Measurements from ENCODE around the gene ROR1. TPM values are rescaled to one million over a fixed set of nuclear protein-coding genes. Genes with fewer than 3 reads are reported as not detected.
"Not testable (repeated sequence)": the region's sequence is repeated elsewhere in the genome, so short reads cannot be mapped to it uniquely, and the experiment has no call there.

The ROR1 gene
- polyA plus RNA-seq, 3 donors, result 30.6 to 39.3 (median 35.7) TPM

DNA sequence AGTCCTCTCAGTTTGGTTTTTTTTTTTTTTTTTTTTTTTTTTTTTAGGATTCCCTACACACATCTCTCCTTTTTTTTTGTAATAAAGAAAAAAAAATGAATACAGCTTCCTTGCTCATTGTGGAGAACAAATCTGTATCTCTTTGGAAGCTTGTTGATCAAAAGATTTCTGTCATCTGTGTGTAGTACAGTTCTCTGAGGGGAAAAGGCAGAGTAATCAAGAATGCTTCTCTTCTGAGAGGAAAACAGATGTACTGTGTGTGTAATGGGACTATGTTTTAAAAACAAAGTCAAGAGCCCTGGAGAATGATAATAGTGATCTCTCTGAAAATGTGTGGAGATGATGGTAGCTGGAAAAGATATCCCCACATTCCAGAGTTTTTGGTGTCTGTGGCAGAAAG, 16.5 kb upstream of the ROR1 start:
- DNase-seq (ENCODE audit: low read depth in 3 of 3, low spot score in 2 of 3), result no peak

DNA sequence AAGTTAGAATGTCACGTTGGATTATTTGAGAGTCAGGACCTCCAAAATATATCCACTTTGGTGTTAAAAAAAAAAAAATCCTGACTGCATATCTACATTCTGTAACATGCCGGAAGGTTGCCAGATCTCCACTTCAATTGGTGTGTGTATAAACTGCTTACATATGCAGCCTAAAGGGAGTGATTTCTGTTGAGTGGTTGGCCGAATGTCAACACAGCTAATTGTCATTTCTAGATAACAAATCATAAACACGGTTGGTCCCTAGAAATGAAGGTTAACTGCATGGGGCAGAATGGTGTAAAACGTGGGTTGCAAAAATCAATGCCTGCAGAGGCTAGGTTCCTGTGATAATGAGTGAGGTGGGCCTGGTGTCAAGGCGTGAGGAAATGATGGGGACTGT, 15.0 kb upstream of the ROR1 start:
- DNase-seq (ENCODE audit: low read depth in 3 of 3, low spot score in 2 of 3), result no peak

DNA sequence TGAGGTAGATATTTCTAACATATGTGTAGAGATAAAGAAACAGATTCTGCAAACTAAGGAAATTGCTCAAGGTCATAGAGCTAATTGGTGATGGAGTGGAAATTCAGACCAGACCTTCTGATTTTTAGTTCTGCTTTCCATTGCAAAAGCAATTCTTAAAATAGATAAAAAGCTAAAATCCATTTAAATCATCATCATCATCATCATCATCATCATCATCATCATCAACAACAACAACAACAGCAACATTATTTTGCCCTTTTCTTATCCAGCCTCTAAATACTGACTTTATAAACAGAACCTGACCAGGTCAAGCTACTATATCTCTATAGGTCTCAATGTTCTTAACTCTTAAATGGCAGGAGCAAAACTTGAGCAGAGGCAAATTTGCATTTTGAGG, 14.0 kb upstream of the ROR1 start:
- no peak for DNase-seq (ENCODE audit: low read depth in 3 of 3, low spot score in 2 of 3)

DNA sequence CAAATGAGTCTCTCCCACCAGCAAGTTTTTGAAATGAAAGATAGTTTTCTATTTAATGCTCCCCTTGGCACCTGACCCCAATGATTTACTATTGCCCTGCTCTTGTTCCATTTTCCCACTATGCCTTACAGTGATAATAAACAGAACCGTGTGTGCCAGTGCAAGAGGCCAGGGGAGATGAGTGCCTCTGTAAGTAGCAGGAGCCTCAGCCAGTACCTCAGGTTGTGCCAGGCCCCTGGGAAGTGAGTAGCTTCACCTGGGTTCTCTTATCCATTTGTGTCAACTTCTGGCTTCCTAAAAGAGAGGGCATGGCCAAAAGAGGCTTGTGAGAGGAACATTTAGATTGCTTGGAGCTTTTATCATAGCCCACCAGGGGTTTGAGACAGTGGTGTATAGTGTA, 3.4 kb upstream of the ROR1 start:
- DNase-seq (ENCODE audit: low read depth in 3 of 3, low spot score in 2 of 3), result no peak

DNA sequence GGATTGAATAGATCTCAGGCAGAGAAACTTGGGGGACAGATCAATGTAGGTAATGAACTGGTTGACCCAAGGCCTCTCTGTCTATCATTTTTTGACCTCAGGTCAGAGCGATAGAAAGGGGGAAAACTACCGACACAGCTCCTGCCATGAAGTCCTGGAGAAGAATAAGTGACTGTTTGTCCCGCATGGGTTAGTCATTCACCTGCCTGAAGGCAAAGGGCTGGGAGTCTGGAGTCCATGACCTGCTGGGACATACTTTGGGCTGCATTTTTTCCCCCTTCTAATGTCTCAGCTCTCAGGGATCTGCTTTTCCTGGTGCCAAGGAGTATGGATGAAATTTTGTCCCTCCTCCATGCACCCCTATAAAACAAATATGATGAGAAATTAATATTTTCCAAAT, 1.6 kb upstream of the ROR1 start:
- DNase-seq (ENCODE audit: low read depth in 3 of 3, low spot score in 2 of 3), result no peak

DNA sequence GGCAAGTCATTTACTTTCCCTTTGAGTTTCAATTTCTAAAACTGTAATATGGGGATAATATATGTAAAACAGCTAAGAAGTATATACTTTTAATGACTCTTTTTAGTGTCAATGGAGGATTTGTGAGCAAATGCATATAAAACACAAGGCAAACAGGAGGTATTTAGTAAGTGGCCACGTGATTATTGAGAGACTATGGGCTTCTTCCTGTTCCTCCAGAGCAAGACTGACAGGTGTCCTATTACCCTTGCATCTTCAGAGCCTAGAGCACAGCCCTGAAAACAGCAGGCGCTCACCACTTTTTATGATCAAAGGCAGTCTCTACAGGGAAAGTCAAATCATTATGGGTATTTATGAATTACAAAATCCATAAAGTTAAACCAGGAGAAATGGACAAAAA, 941 bp upstream of the ROR1 start:
- DNase-seq (ENCODE audit: low read depth in 3 of 3, low spot score in 2 of 3), result no peak

DNA sequence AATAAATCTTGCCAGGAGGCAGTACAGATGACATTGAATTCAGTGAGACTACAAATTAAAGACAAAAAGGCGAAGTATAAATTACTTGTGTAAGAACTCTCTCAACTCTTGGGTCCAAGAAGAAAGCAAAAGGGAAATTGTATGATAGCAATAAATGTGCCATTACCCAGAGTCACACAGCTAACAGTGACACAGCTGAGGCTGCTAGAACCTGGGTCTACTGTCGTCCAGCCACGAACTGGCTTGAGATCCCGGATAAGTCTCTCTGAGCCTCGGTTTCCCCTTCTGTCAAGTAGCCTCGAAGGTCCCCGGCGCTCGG, 362 bp upstream of the ROR1 start:
- no peak for DNase-seq (ENCODE audit: low read depth in 3 of 3, low spot score in 2 of 3)

DNA sequence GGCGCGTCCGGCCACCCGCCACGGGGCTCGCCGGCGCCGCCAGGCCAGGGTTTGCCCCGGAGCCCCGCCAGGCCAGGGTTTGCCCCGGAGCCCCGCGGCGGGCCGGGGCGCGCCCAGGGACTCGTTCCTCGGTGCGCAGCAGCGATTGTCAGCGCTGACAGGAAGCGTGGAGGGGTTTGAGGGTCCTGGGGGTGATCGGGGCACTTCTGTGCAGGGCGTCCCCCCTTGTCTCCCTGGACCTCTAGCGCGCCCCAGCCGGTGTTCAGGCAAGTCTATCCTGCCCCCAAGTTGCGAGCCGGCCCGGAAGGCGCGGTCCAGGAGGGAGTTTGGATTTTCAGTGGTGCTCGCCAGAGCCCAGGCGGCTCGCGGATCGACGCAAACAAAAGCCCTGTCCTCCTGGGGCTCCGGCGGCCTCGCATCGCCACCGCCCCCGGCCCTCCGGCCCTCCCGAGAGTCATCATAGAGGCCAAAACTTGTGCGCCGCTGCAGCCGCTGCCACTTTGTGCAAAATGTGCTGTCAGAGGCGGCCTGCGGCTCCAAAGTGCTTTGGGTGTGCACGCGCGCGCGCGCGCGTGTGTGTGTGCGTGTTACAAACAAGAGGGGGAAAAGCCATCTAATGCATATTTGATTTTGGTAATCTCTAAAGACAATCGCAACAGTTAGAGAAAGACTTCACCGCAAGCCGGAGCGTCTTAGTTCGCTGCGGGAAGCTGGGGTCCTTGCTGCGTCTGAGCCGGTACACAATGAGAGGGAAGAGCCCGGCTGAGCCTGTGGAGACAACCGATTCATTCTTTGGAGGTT, 1.0 kb downstream of the ROR1 start:
- DNase-seq (ENCODE audit: low read depth in 3 of 3, low spot score in 2 of 3), result peak; percentile 51 to 54 (median 51)

DNA sequence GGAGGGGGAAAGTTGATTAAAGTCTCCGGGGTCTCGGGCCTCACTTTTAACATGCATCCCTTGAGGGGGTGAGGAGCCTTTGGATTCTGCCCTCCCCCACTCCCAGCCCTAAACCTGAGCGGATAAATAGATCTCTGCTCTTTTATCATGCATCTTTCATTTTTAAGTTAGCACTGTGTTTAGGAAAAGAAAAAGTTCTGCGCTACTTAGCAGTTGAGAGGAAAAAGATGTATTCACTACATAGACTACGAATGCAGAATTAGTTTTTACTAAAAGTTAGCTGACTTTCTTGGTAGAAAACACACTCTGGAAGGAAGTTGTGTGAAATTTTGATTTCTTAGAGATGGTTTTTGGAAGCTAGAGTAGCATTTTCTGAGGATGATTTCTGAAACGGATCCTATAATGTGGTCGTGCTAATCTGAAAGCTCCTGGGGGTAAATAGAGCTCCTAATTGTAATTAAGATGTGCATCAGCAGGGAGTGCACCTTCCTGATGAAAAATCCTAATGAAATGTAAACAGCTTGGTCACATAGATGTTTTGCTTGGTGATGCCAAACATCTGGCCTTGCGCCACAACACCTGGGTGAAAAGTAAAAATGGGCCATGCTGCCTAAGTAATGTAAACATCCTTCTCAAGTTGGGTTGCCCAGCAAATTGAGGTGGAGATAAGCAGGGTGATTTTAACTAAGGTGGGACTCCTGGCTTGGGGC, 1.8 kb downstream of the ROR1 start:
- DNase-seq (ENCODE audit: low read depth in 3 of 3, low spot score in 2 of 3), result no peak

DNA sequence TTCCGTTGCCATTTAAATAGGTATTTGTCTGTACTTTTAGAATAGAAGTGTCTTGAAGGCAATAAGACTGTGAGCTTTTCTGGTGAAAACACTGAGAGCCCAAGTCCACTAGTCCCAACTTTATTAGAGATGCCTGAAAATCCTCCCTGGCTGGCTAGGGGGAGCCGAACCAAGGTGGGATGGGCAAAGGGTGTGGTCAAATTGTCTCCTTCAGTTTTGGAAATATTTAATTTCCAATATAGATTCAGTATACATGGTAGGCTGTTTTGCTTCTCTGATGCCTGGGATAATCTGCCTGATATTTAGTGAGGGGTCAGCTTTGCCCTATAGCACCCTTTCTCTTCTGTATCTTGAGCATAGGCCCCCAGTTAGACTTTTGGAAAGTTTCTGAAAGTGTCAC, 3.5 kb downstream of the ROR1 start:
- no peak for DNase-seq (ENCODE audit: low read depth in 3 of 3, low spot score in 2 of 3)

DNA sequence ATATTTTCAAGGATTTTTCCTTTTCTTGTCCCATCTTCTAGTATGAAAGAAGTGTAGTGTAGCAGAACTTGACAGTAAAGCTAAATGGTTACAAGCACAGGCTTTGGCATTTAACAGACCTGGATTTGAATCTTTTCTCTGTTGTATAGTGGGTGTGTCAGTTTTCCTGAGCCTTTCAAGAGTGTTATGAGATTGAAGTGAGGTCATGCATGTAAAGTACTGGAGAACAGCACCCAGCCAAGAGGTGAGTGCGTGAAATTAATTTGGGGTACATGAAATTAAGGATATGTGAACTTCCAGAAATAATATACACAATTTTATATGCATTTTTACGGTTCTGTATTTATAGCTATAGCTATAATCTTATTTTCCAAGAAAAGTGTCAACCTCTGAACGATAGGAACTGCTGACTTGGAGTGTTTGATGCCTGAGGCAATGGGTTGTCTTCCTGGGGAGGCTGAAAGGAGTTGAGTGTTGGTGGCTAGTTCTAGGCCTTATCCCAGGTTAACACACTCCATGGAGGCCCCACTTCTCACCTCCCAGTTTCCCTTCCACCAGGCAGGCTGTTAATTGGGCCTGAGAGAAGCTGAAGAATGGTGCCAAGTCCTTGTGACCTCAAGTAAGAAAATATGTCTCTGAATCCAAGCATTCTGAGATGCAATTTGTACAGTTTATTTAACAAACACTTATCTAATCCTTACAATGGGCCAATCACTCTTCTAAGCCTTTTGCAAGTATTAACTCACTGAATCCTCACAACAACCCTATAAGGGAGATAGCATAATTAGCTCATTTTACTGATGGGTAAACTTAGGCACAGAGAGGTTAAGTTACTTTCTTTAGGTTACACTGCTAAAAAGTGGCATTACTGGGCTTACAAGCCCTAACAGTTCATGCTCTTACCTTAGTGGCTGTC, 4.4 kb downstream of the ROR1 start:
- DNase-seq (ENCODE audit: low read depth in 3 of 3, low spot score in 2 of 3), result no peak

DNA sequence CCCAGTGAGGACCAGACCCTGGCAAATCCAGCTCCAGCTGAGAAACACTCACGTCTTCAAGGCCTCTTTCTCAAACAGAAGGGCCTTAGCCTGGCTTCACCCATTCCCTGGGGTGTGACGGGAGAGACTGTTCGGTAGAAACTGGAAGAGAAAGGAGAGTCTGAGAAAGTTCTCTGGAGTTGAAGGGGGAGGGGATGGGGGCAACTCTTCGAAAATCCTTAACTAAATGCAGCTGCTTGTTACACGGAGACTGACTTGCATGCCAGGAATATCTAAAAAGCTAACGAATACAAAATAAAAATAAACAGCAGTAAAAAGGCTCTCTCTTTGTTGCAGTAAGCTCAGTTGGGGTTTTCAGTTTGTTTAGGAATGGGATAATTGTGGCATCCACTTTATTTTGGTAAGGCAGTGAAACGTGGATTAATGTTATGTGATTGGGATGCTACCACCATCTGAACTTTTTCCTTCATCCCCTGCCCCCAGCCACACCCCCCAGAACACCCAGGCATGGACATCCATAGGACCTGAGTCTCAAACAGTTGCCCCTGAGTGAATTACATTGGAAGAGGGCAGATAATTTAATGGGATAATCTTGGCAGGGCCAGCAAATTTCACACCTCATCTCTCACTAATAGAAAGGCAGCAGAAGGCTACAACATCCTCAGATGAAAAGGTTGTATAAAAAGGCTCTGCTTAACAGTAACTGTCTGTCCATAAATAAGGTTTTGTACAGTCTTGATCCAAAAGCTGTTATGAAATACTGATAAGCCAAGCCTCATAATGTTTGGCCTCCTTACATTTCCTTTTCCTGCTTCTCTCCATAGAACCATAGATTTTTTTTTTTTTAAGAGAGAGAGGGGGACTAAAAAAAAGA, 5.8 kb downstream of the ROR1 start:
- DNase-seq (ENCODE audit: low read depth in 3 of 3, low spot score in 2 of 3), result no peak

DNA sequence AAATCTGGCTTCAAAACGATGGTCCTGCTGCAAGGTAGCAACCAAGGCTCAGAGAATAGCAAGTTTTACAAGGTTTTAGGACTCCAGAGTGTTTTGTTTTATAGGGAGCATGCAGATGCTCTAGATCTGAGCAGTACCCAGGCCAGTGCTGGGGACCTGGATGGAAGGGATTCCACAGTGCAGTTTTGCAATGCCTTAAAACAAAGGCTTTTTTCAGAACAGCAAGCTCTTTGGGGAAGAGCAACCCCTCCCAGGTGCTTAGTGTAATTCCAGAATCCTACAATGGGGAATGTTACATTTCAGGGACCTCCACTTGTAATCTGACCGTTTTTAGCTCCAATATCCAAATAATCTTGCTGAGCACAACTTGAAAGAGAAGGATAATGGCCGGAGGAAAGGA, 6.7 kb downstream of the ROR1 start:
- no peak for DNase-seq (ENCODE audit: low read depth in 3 of 3, low spot score in 2 of 3)

DNA sequence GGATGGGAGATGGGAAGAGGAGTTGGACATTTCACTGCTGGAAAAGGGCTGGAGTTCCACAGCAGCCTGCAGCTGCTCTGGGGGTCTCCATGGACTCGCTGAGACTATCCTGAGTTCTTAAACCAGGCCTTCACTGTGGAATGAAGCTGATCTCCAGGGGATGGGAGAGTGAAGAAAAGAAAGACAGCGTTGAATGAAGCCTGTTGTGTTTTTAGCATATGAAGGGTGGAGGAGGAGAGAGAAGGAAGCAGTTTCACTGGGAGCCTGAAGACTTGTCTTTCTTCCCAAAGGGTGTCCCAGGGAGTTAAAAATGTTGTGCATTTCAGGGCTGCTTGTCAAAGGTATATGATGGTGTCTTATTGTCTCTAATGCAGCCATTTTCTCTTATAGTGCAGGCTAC, 9.2 kb downstream of the ROR1 start:
- no peak for DNase-seq (ENCODE audit: low read depth in 3 of 3, low spot score in 2 of 3)

DNA sequence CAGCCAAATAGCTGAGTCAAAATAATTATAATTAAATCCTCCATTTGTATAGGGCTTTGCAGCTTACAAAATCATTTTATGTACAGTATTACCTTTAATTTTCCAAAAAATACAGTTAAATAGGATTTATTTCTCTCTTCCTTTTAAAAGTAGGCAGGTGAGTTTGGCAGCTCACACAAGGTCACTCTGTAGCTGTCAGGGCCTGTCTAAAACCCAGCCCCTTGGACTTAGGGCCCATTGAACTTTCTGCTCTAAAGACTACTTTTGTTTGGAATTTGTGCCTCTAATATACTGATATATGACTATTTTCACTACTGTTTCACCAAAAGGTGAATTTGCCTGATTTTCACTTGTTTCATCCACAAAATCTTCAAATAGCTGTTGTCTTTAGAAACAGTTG, 10.3 kb downstream of the ROR1 start:
- DNase-seq (ENCODE audit: low read depth in 3 of 3, low spot score in 2 of 3), result no peak

DNA sequence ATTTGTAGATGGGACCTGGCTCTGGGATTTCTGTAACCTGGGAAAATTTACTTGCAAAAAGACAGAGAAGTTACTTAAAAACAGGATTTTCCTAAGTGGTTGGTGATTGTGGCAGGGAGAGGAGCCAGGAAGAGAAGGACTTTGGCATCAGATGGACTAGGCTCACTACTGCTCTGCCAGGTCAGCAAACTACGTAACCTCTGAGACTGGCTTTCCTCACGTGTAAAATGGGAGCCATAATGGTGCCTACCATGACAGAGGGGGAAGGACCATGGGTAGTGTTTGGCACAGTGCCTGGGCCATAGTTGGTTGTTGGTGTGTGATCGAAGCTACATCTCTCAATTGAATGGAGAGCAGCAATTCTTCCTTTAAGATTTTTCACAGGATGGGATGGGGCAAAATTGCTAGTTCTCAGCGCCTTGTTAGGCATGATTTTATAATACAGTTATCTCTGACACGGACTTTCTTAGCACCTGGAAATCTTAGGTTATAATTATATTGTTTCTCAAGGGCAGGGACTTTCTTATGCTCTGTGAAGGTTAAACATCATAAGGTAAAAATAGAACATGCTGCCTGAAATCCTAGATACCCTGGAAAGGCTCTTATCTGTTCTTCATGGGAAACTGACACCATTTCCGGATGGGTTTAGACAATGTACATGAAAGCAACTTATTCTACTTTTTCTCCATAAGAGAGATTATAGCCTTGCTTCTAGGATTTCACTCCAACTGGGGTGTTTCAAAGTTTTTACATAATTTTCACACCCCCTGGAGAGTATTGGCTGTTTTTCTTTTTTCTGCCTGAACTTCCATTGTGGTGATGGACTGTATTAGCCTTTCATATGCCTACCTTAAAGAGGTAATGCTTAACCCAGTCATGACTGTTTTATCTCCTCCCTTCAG, 10.9 kb downstream of the ROR1 start:
- DNase-seq (ENCODE audit: low read depth in 3 of 3, low spot score in 2 of 3), result no peak

DNA sequence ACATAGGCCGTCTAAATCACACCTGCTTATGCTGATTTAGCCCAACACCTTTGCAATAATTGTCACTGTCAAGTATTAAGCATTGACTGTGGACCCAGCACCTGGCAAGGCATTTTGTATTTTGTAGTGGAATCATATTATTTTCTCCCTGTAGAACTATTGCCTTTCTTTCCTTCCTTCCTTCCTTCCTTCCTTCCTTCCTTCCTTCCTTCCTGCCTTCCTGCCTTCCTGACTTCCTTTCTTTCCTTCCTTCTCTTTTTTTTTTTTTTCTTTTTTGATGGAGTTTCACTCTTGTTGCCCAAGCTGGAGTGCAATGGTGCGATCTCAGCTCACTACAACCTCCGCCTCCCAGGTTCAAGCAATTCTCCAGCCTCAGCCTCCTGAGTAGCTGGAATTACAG, 13.5 kb downstream of the ROR1 start:
- DNase-seq (ENCODE audit: low read depth in 3 of 3, low spot score in 2 of 3), result not testable (repeated sequence)

DNA sequence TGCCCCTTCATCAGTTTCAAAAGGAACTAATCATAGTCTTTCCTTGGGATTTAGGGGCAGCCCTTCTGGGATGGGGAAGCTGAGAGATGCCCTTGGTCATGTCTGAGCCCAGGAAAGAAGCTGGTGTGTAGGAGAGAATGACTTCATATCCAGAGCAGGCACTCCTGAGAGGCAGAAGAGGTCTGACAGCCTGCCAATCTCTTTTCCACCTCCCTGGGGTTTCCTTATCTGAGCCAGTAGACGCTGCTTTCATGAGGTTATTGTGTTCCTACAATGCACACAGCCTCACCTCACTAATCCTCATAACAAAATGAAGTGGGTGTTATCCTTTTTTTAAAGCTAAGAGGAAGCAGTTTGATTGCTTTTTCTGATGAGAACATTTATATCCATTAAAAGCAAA, 14.1 kb downstream of the ROR1 start:
- DNase-seq (ENCODE audit: low read depth in 3 of 3, low spot score in 2 of 3), result no peak

DNA sequence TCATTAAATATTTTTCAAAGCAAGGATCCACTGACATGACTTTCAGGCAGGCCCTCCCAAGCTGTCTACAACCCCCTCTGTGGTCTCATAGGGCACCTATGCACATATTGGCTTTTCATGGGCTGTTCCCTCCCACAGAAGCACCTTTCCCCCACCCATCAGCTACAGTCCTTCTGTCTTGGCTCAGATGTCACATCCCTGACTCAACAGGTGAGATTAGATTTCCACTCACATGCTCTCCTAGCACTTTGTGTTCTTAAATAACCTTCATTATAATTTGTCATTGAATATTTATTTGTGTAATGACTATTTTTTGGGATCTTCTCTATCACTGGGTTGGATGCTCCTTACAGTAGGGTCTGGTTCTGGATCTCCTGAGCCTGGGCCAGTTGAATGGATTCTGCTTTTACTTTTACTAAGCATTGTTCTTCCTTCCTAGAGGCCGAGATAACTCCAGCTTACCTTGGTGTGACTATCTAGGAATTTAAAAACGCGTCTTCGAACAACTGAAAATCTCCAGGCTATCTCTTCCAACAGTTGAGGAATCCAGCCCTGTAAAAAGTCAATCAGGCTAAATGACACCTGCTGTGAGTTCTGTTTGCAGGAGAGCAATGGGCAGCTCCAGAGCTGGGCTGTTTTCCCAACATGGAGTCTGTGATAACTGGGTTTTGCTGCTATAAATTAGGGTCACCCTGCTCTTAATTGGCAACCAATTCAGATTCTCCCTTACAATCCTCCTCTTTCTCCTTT, 16.2 kb downstream of the ROR1 start:
- no peak for DNase-seq (ENCODE audit: low read depth in 3 of 3, low spot score in 2 of 3)

All from right renal cortex interstitium (tissue), 3 donors.